Ascending aorta (tissue), 2 donors: ENCODE measurements around the gene SLC17A6. TPM values are rescaled to one million over a fixed set of nuclear protein-coding genes. Genes with fewer than 3 reads are reported as not detected.

Experiments
- DNase-seq, 2 donors: peaks; one replicate each; pipeline ENCODE4 v3.0.0-alpha.2; 2019; ENCODE audit warnings: low spot score in 2 of 2
- H3K27ac ChIP-seq, 2 donors: fragments of 200-600 bp; sonication (generic); one replicate each; pipeline ENCODE4 v1.5.1; 2016 to 2017; ENCODE audit warnings: mild to moderate bottlenecking in 1 of 2
- H3K27me3 ChIP-seq: fragments of 200-600 bp; sonication (generic); one replicate; pipeline ENCODE4 v1.5.1; 2017
- H3K36me3 ChIP-seq, 2 donors: fragments of 200-600 bp; sonication (generic); one replicate each; pipeline ENCODE4 v1.5.1; 2016
- H3K4me1 ChIP-seq, 2 donors: fragments of 200-600 bp; sonication (generic); one replicate each; pipeline ENCODE4 v1.5.1; 2016 to 2017; ENCODE audit warnings: mild to moderate bottlenecking in 1 of 2
- H3K4me3 ChIP-seq, 2 donors: fragments of 200-600 bp; sonication (generic); one replicate each; pipeline ENCODE4 v1.5.1; 2016 to 2017; ENCODE audit warnings: mild to moderate bottlenecking in 1 of 2
- H3K9me3 ChIP-seq, 2 donors: fragments of 200-600 bp; sonication (generic); one replicate each; pipeline ENCODE4 v1.5.1; 2016
- intact Hi-C: fragments of 100-400 bp; cut with DNase I; formaldehyde crosslinking; loops from one replicate; pipeline ENCODE4 v1.15.1; 2023
- total RNA-seq: library from RNA; depleted of rRNA; stranded (reverse); fragments of >200 nt; gene quantifications from one replicate; pipeline ENCODE4 v1.1.0, GENCODE V29; 2016
- TF ChIP-seq, protein P1 (sequence below), 3 experiments: fragments of 200-600 bp in 2 of 3; fragments of 450-650 bp in 1 of 3; sonication (generic) in 2 of 3; IDR thresholded peaks; one replicate each; pipeline ENCODE4 v1.5.1; 2016 to 2019; ENCODE audit warnings: antibody characterized with exemption in 3 of 3, mild to moderate bottlenecking in 1 of 3, moderate library complexity in 1 of 3

SLC17A6 gene
- total RNA-seq, 1 donor from 2014 or later: not detected

GRCh38 chr11:22342211-22343031 is 4.2 kb downstream of the SLC17A6 start:
- TF ChIP-seq, protein P1, sequence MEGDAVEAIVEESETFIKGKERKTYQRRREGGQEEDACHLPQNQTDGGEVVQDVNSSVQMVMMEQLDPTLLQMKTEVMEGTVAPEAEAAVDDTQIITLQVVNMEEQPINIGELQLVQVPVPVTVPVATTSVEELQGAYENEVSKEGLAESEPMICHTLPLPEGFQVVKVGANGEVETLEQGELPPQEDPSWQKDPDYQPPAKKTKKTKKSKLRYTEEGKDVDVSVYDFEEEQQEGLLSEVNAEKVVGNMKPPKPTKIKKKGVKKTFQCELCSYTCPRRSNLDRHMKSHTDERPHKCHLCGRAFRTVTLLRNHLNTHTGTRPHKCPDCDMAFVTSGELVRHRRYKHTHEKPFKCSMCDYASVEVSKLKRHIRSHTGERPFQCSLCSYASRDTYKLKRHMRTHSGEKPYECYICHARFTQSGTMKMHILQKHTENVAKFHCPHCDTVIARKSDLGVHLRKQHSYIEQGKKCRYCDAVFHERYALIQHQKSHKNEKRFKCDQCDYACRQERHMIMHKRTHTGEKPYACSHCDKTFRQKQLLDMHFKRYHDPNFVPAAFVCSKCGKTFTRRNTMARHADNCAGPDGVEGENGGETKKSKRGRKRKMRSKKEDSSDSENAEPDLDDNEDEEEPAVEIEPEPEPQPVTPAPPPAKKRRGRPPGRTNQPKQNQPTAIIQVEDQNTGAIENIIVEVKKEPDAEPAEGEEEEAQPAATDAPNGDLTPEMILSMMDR (IDR thresholded peaks at IDR 0.05): no peak
- Histone ChIP-seq H3K36me3 (no peaks in the 10 kb centered on the region), H3K27ac (no peak overlapping the region), H3K9me3 (no peaks in the 10 kb centered on the region), H3K27me3 (peaks cover 10% of the 10 kb centered on the region), H3K4me3 (no peak overlapping the region), H3K4me1 (no peaks in the 10 kb centered on the region)
- no peak for DNase-seq
- intact Hi-C loops: no loop called here

GRCh38 chr11:22343032-22343324 is 4.8 kb downstream of the SLC17A6 start:
- TF ChIP-seq, protein P1 (IDR thresholded peaks at IDR 0.05): no peak
- H3K4me3 ChIP-seq: no peak overlapping the region
- H3K27ac ChIP-seq: no peak overlapping the region
- DNase-seq: no peak
- H3K9me3 ChIP-seq: no peaks in the 10 kb centered on the region
- intact Hi-C loops: no loop called here
- no peaks in the 10 kb centered on the region for H3K36me3 ChIP-seq
- H3K4me1 ChIP-seq: no peaks in the 10 kb centered on the region
- peaks cover 10% of the 10 kb centered on the region for H3K27me3 ChIP-seq

- no peak for DNase-seq
- Histone ChIP-seq H3K27me3 (peaks cover 10% of the 10 kb centered on the region), H3K4me3 (no peak overlapping the region), H3K9me3 (no peaks in the 10 kb centered on the region), H3K36me3 (no peaks in the 10 kb centered on the region), H3K27ac (no peak overlapping the region), H3K4me1 (no peaks in the 10 kb centered on the region)
- TF ChIP-seq, protein P1 (IDR thresholded peaks at IDR 0.05): no peak
- intact Hi-C loops: no loop called here
Measured at GRCh38 chr11:22343371-22344032, 5.3 kb downstream of the SLC17A6 start.

- DNase-seq: no peak
- Histone ChIP-seq H3K4me3 (no peak overlapping the region), H3K9me3 (no peaks in the 10 kb centered on the region), H3K4me1 (no peaks in the 10 kb centered on the region), H3K27me3 (peaks cover 10% of the 10 kb centered on the region), H3K36me3 (no peaks in the 10 kb centered on the region), H3K27ac (no peak overlapping the region)
- TF ChIP-seq, protein P1 (IDR thresholded peaks at IDR 0.05): no peak
- intact Hi-C loops: no loop called here
Measured at GRCh38 chr11:22344081-22344480, 5.9 kb downstream of the SLC17A6 start.

DNA sequence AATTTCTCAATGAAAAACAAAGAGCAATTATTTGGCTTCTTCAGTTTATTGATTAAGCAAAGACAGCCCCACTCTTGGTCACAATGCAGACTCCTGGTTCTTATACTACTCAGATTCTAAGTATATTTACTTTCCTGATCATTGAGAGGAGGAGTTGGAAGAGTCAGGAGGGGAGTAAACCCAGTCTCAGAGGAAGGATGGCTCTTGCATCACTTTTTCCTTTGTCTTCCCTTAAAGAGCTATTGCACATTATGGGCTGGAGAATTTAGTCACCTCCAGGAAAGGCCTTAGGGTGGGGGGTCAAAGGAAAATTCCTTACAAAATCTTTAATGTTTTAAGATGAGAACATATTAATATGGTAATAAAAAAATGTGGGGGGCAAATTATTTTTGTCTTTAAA is 8.1 kb downstream of the SLC17A6 start:
- intact Hi-C loops: no loop called here
- no peaks in the 10 kb centered on the region for H3K36me3 ChIP-seq
- peaks cover 5% of the 10 kb centered on the region for H3K27me3 ChIP-seq
- no peaks in the 10 kb centered on the region for H3K9me3 ChIP-seq
- DNase-seq: no peak
- TF ChIP-seq, protein P1 (IDR thresholded peaks at IDR 0.05): no peak
- H3K4me1 ChIP-seq: no peaks in the 10 kb centered on the region
- H3K27ac ChIP-seq: no peak overlapping the region
- H3K4me3 ChIP-seq: no peak overlapping the region
